Testis (tissue), 2 donors: ENCODE measurements around the gene COPG2.
"Not testable (repeated sequence)": the region's sequence is repeated elsewhere in the genome, so short reads cannot be mapped to it uniquely, and the experiment has no call there.

Experiments used
- POLR2A ChIP-seq: fragments of 450-650 bp; IDR thresholded peaks from one replicate; pipeline ENCODE4 v1.6.1; 2017; ENCODE audit warnings: antibody characterized with exemption, mild to moderate bottlenecking, moderate library complexity
- TF ChIP-seq, protein P1 (sequence below), 3 experiments: fragments of 450-650 bp in 2 of 3; fragments of 200-600 bp in 1 of 3; sonication (generic) in 1 of 3; IDR thresholded peaks; one replicate each; pipeline ENCODE4 v1.5.1; 2016 to 2019; ENCODE audit warnings: antibody characterized with exemption in 3 of 3, mild to moderate bottlenecking in 2 of 3, moderate library complexity in 1 of 3

DNA sequence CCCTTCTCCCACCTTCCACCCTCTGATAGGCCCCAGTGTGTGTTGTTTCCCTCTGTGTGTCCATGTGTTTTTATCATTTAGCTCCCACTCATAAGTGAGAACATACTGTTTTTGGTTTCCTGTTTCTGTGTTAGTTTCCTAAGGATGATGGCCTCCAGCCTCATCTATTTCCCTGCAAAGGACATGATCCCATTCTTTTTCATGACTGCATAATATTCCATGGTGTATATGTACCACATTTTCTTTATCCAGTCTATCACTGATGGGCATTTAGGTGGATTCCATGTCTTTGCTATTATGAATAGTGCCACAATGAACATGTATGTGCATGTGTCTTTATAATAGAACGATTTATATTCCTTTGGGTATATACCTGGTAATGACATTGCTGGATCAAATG, 23.8 kb upstream of the COPG2 start:
- TF ChIP-seq, protein P1, sequence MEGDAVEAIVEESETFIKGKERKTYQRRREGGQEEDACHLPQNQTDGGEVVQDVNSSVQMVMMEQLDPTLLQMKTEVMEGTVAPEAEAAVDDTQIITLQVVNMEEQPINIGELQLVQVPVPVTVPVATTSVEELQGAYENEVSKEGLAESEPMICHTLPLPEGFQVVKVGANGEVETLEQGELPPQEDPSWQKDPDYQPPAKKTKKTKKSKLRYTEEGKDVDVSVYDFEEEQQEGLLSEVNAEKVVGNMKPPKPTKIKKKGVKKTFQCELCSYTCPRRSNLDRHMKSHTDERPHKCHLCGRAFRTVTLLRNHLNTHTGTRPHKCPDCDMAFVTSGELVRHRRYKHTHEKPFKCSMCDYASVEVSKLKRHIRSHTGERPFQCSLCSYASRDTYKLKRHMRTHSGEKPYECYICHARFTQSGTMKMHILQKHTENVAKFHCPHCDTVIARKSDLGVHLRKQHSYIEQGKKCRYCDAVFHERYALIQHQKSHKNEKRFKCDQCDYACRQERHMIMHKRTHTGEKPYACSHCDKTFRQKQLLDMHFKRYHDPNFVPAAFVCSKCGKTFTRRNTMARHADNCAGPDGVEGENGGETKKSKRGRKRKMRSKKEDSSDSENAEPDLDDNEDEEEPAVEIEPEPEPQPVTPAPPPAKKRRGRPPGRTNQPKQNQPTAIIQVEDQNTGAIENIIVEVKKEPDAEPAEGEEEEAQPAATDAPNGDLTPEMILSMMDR (IDR thresholded peaks at IDR 0.05), result not testable (repeated sequence)
- not testable (repeated sequence) for TF ChIP-seq POLR2A
